Measurements from ENCODE around the gene TNPO2.
"Not testable (repeated sequence)": the region's sequence is repeated elsewhere in the genome, so short reads cannot be mapped to it uniquely, and the experiment has no call there.

TNPO2 gene

DNA sequence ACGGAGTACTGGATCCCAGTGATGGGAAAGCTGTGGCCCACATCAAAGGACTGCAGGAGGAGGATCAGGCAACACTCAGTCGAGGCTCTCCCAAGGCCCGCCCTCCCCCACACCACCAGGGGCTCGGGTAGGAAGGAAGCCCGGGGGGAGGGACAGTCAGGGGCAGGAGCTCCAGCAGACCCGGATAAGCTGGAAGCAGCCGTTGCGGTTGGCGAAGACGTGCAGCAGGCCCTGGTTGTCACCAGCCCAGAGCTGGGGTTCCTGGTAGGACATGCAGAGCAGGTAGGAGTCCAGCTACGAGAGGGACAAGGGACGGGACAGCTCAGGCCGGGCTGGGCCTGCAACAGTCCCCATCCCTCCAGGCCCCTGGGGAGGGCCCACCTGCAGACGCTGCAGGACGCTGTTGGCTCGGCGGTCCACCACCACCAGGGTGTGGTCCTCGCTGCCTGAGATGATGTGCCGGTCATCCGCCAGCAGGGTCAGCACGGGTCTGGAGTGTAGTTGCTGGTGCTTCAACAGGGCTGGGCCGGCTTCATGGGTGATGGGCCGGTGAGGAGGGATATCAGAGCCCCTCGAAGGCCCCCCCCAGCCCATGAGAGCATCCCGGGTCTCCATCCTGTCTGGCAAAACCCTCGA lies 34.0 kb downstream of the TNPO2 start:
- H3K4me3 ChIP-seq (replicated peaks; ENCODE audit: low read depth, low read length) = no peak overlapping the region
- TF ChIP-seq, protein P1, sequence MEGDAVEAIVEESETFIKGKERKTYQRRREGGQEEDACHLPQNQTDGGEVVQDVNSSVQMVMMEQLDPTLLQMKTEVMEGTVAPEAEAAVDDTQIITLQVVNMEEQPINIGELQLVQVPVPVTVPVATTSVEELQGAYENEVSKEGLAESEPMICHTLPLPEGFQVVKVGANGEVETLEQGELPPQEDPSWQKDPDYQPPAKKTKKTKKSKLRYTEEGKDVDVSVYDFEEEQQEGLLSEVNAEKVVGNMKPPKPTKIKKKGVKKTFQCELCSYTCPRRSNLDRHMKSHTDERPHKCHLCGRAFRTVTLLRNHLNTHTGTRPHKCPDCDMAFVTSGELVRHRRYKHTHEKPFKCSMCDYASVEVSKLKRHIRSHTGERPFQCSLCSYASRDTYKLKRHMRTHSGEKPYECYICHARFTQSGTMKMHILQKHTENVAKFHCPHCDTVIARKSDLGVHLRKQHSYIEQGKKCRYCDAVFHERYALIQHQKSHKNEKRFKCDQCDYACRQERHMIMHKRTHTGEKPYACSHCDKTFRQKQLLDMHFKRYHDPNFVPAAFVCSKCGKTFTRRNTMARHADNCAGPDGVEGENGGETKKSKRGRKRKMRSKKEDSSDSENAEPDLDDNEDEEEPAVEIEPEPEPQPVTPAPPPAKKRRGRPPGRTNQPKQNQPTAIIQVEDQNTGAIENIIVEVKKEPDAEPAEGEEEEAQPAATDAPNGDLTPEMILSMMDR (IDR thresholded peaks at IDR 0.05; ENCODE audit: low read depth, low read length, missing control alignments) = no peak
- DNase-seq (ENCODE audit: extremely low read depth, low read depth) = no peak

DNA sequence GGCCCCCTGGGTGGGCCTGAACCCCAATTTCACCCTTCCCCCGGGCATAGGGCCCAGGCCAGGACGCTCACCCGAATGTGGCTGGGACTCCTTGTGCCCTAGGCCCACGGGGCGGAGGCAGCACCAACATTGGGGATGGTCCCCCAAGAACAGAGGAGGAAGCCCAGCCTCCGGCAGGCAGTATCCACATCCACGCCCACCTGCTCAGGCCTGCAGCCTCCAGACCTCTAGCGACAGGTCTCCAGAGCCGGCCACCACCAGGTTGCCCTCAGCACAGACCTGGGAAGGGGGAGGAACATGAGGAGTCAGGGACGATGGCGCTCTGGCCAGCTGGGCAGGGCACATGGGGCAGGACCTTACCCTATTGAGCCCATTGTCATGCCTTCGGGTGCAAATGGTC lies 34.7 kb downstream of the TNPO2 start:
- TF ChIP-seq, protein P1 (IDR thresholded peaks at IDR 0.05; ENCODE audit: low read depth, low read length, missing control alignments) = no peak
- no peak for DNase-seq (ENCODE audit: extremely low read depth, low read depth)
- H3K4me3 ChIP-seq (replicated peaks; ENCODE audit: low read depth, low read length) = no peak overlapping the region

DNA sequence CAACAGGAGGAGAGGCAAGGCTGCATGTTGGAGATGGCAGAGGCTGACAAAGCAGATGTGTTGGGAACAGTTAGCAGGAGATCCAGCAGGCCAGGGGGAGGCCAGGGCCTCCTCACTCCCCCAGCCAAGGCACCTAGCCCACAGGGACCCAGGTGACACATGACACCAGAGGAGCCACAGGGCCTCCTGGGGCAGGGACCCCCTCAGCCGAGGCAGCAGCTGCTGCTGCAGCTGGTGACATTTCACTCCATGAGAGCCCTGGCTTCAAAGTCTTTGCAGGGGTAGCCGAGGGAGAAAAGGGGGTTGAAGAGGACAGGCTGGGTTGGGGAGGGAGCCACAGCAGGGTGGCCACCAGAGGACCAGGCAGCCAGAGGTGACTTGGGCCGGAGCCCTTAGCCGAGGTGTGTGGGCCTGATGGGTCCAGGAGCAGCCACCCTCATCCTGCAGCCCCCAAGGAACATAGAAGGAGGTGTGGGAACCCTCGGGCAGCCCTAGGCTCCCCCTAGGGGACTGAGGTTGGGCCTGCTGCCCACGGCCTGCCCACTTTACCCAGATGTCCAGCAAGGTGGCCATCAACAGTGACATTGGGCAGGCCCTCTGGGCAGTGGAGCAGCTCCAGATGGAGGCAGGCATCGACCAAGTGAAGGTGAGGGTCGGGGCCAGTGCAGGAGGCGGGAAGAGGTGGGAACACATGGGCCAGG lies 36.1 kb downstream of the TNPO2 start, which contains the start of gene GNG14:
TSS of gene GNG14 (plus strand) at position 503 of the 701 bp plus-strand sequence. CDS start at position 554, 51 bp downstream.
- DNase-seq (ENCODE audit: extremely low read depth, low read depth) = no peak
- TF ChIP-seq, protein P1 (IDR thresholded peaks at IDR 0.05; ENCODE audit: low read depth, low read length, missing control alignments) = no peak
- H3K4me3 ChIP-seq (replicated peaks; ENCODE audit: low read depth, low read length) = no peak within 1 kb of the TSS

DNA sequence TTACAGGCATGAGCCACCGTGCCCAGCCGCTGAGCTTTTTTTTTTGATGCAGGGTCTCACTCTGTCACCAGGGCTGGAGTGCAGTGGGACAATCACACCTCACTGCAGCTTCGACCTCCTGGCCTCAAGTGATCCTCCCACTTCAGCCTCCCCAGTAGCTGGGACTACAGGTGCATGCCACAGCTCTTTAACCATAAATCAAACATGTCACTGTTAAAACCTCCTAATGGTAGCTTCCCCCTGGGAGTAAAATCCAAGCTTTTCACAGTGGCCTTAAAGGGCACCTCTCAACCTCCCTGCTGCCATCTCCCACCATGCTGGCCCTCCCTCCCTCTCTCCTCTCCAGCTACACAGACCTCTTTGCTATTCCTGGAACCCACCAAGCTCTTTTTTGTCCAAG lies 37.9 kb downstream of the TNPO2 start:
- DNase-seq (ENCODE audit: extremely low read depth, low read depth) = no peak
- H3K4me3 ChIP-seq (replicated peaks; ENCODE audit: low read depth, low read length) = no peak overlapping the region
- TF ChIP-seq, protein P1 (IDR thresholded peaks at IDR 0.05; ENCODE audit: low read depth, low read length, missing control alignments) = no peak

DNA sequence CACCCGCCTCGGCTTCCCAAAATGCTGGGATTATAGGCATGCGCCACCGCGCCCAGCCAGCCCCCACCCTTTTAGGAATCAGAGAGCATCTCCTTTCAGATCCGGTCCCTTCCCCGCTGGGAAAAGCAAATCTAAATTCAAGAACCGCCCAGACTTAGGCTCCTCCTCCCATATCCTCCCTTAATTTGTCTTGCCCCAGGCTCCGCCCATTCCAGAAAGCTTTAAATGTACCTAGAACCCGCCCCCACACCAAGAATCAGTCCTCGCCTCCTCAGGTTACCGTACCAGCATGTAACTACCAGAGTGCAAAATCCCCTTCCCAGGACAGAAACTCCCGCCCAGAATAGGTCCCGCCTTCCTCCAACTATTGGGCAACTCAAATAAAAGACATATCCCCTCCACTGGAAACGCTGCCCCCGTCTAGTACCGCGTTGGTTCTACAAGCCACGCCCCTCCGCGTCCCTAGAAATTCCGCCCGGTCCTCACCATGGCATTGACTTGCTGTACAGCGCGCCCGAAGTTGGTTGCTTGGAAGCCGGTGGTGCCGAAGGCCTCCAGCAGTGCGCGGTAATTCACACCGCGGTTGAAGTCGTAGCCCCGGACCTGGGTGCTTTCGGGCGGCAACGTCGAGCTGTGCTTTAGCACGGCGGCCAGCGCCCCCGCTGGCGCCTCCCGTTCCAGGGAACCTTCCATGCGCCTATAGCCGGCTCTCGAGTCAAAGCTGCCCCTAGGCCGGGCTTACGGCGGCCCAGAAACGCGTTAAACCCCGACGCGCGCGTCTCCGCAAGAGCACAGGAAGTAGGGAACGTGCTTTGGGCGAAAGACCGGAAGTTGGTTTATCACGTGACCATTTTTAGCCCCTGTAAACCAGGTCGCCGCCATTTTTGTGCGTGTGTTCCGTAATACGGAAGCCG lies 42.4 kb downstream of the TNPO2 start, which contains the start of gene DHPS:
TSS of gene DHPS (minus strand) at position 807 of the 914 bp plus-strand sequence. CDS start at position 693, 114 bp downstream.
- TF ChIP-seq, protein P1 (IDR thresholded peaks at IDR 0.05; ENCODE audit: low read depth, low read length, missing control alignments) = no peak
- DNase-seq (ENCODE audit: extremely low read depth, low read depth) = peak; percentile 99

DNA sequence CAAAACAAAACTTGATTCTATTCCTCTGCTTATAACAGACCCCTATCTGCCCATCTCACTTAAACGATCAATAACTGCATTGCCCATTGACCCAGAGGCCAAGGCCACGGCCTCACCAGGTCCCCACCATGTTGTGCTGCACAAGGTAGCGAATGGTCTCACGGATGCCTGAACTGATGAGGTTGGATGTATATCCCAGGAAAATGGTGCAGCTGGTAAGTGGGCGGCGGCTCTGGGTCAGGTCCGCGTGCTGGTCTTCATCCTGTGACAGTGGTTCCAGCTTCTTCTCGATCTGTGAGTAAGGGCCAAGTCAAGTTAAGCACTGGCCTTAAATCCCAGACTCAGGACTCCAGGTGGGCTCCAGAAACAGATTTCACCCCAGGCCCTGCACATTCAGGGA lies 43.7 kb downstream of the TNPO2 start:
- TF ChIP-seq, protein P1 (IDR thresholded peaks at IDR 0.05; ENCODE audit: low read depth, low read length, missing control alignments) = no peak
- H3K4me3 ChIP-seq (replicated peaks; ENCODE audit: low read depth, low read length) = peak overlapping the region; percentile 89; the same call in 1 of the 2 replicates
- no peak for DNase-seq (ENCODE audit: extremely low read depth, low read depth)

More for the DNA sequence above, 42.4 kb downstream of the TNPO2 start, which contains the start of gene DHPS:
- peak within 1 kb of the TSS; percentile 89 for H3K4me3 ChIP-seq (replicated peaks; ENCODE audit: low read depth, low read length)

DNA sequence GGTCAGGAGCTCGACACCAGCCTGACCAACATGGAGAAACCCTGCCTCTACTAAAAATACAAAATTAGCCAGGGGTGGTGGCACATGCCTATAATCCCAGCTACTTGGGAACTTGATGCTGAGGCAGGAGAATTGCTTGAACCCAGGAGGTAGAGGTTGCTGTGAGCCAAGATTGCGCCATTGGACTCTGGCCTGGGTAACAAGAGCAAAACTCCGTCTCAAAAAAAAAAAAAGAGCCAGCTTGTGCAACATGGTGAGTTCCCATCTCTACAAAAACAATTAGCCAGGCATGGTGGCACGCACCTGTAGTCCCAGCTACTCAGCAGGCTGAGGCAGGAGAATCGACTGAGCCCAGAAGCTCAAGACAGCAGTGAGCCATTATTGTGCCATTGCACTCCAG lies 45.7 kb downstream of the TNPO2 start:
- not testable (repeated sequence) for DNase-seq (ENCODE audit: extremely low read depth, low read depth)

More for the DNA sequence above, 45.7 kb downstream of the TNPO2 start:
- H3K4me3 ChIP-seq (replicated peaks; ENCODE audit: low read depth, low read length) = not testable (repeated sequence)
